T-helper 2 cell treated with Interferon-gamma antibody and Interleukin-4, amounts not matched to agents 5 μg/mL and 100 μg/mL, for 36 hours (primary cell): Measurements from ENCODE around the gene TBC1D13.
"Not testable (repeated sequence)": the region's sequence is repeated elsewhere in the genome, so short reads cannot be mapped to it uniquely, and the experiment has no call there.

ENCODE experiments used
- DNase-seq: peaks from one replicate; pipeline ENCODE4 v3.0.0; 2021; ENCODE audit warnings: low spot score
- H3K27ac Mint-ChIP-seq: one replicate; pipeline ENCODE4 v1.8.0; 2021; ENCODE audit warnings: mild to moderate bottlenecking, mixed read lengths
- H3K27me3 Mint-ChIP-seq: one replicate; pipeline ENCODE4 v1.8.0; 2021; ENCODE audit warnings: low read depth, mixed read lengths
- H3K36me3 Mint-ChIP-seq: one replicate; pipeline ENCODE4 v1.8.0; 2021; ENCODE audit warnings: low read depth, mixed read lengths
- H3K4me1 Mint-ChIP-seq: one replicate; pipeline ENCODE4 v1.8.0; 2021; ENCODE audit warnings: low read depth, mixed read lengths
- H3K4me3 Mint-ChIP-seq: one replicate; pipeline ENCODE4 v1.8.0; 2022; ENCODE audit warnings: mild to moderate bottlenecking, moderate library complexity, mixed read lengths
- H3K9me3 Mint-ChIP-seq: one replicate; pipeline ENCODE4 v1.8.0; 2021; ENCODE audit warnings: mixed read lengths

The TBC1D13 gene

GRCh38 chr9:128835246-128836210, 48.5 kb downstream of the TBC1D13 start:
- DNase-seq, result no peak
- Mint-ChIP-seq H3K27me3 (no peaks in the 10 kb centered on the region), H3K27ac (no peak overlapping the region)

GRCh38 chr9:128836509-128837145, 49.6 kb downstream of the TBC1D13 start:
- Mint-ChIP-seq H3K9me3 (no peaks in the 10 kb centered on the region), H3K36me3 (peaks cover 9% of the 10 kb centered on the region), H3K4me3 (no peak overlapping the region), H3K27ac (no peak overlapping the region), H3K27me3 (no peaks in the 10 kb centered on the region), H3K4me1 (no peaks in the 10 kb centered on the region)
- no peak for DNase-seq

More at GRCh38 chr9:128835246-128836210, 48.5 kb downstream of the TBC1D13 start:
- H3K4me3 Mint-ChIP-seq, result no peak overlapping the region
- no peaks in the 10 kb centered on the region for H3K4me1 Mint-ChIP-seq
- no peaks in the 10 kb centered on the region for H3K9me3 Mint-ChIP-seq
- peaks cover 9% of the 10 kb centered on the region for H3K36me3 Mint-ChIP-seq

- DNase-seq, result no peak
- peaks cover 8% of the 10 kb centered on the region for H3K36me3 Mint-ChIP-seq
- H3K4me1 Mint-ChIP-seq, result no peaks in the 10 kb centered on the region
- no peak overlapping the region for H3K4me3 Mint-ChIP-seq
- H3K9me3 Mint-ChIP-seq, result no peaks in the 10 kb centered on the region
- no peak overlapping the region for H3K27ac Mint-ChIP-seq
- no peaks in the 10 kb centered on the region for H3K27me3 Mint-ChIP-seq
These were observed 51.3 kb downstream of the TBC1D13 start for GRCh38 chr9:128838338-128838737.

- Mint-ChIP-seq H3K9me3 (no peaks in the 10 kb centered on the region), H3K27ac (no peak overlapping the region), H3K4me1 (no peaks in the 10 kb centered on the region), H3K27me3 (no peaks in the 10 kb centered on the region), H3K36me3 (peaks cover 8% of the 10 kb centered on the region), H3K4me3 (no peak overlapping the region)
- no peak for DNase-seq
These were observed 53.5 kb downstream of the TBC1D13 start for GRCh38 chr9:128840524-128840923.

GRCh38 chr9:128841694-128842492, 54.8 kb downstream of the TBC1D13 start:
- DNase-seq, result no peak
- H3K4me3 Mint-ChIP-seq, result no peak overlapping the region
- no peaks in the 10 kb centered on the region for H3K4me1 Mint-ChIP-seq
- H3K27ac Mint-ChIP-seq, result no peak overlapping the region
- peaks cover 8% of the 10 kb centered on the region for H3K36me3 Mint-ChIP-seq
- no peaks in the 10 kb centered on the region for H3K27me3 Mint-ChIP-seq
- H3K9me3 Mint-ChIP-seq, result no peaks in the 10 kb centered on the region

- not testable (repeated sequence) for H3K9me3 Mint-ChIP-seq, H3K27me3 Mint-ChIP-seq, H3K27ac Mint-ChIP-seq, H3K4me3 Mint-ChIP-seq, H3K4me1 Mint-ChIP-seq, DNase-seq
- H3K36me3 Mint-ChIP-seq, result peaks cover 13% of the 10 kb centered on the region
These were observed 56.1 kb downstream of the TBC1D13 start for GRCh38 chr9:128843171-128843570.

- no peak overlapping the region for H3K27ac Mint-ChIP-seq
These were observed 58.3 kb downstream of the TBC1D13 start for GRCh38 chr9:128845186-128845931.

GRCh38 chr9:128846680-128847030, 59.6 kb downstream of the TBC1D13 start:
- no peak overlapping the region for H3K4me3 Mint-ChIP-seq
- no peak for DNase-seq
- H3K36me3 Mint-ChIP-seq, result peaks cover 26% of the 10 kb centered on the region
- H3K9me3 Mint-ChIP-seq, result peaks cover 26% of the 10 kb centered on the region
- no peak overlapping the region for H3K27ac Mint-ChIP-seq
- no peaks in the 10 kb centered on the region for H3K27me3 Mint-ChIP-seq
- H3K4me1 Mint-ChIP-seq, result no peaks in the 10 kb centered on the region

More at GRCh38 chr9:128845186-128845931, 58.3 kb downstream of the TBC1D13 start:
- Mint-ChIP-seq H3K9me3 (peaks cover 13% of the 10 kb centered on the region), H3K4me1 (no peaks in the 10 kb centered on the region), H3K27me3 (no peaks in the 10 kb centered on the region), H3K4me3 (no peak overlapping the region), H3K36me3 (peaks cover 15% of the 10 kb centered on the region)
- DNase-seq, result no peak

GRCh38 chr9:128847803-128848202, 60.8 kb downstream of the TBC1D13 start:
- no peak overlapping the region for H3K4me3 Mint-ChIP-seq
- no peak overlapping the region for H3K27ac Mint-ChIP-seq
- DNase-seq, result no peak
- H3K27me3 Mint-ChIP-seq, result no peaks in the 10 kb centered on the region
- no peaks in the 10 kb centered on the region for H3K4me1 Mint-ChIP-seq
- peaks cover 24% of the 10 kb centered on the region for H3K36me3 Mint-ChIP-seq
- H3K9me3 Mint-ChIP-seq, result peaks cover 26% of the 10 kb centered on the region

GRCh38 chr9:128851024-128851423, 64.0 kb downstream of the TBC1D13 start:
- H3K4me1 Mint-ChIP-seq, H3K27ac Mint-ChIP-seq, H3K27me3 Mint-ChIP-seq, DNase-seq, H3K4me3 Mint-ChIP-seq: not testable (repeated sequence)
- Mint-ChIP-seq H3K9me3 (peaks cover 26% of the 10 kb centered on the region), H3K36me3 (peaks cover 23% of the 10 kb centered on the region)

GRCh38 chr9:128851779-128852600, 64.9 kb downstream of the TBC1D13 start:
- not testable (repeated sequence) for H3K27me3 Mint-ChIP-seq, H3K4me1 Mint-ChIP-seq, H3K4me3 Mint-ChIP-seq, DNase-seq, H3K27ac Mint-ChIP-seq
- H3K36me3 Mint-ChIP-seq, result peaks cover 23% of the 10 kb centered on the region
- H3K9me3 Mint-ChIP-seq, result peaks cover 26% of the 10 kb centered on the region

GRCh38 chr9:128852646-128853045, 65.6 kb downstream of the TBC1D13 start:
- not testable (repeated sequence) for H3K27ac Mint-ChIP-seq, DNase-seq, H3K4me1 Mint-ChIP-seq, H3K27me3 Mint-ChIP-seq, H3K4me3 Mint-ChIP-seq
- H3K9me3 Mint-ChIP-seq, result peaks cover 23% of the 10 kb centered on the region
- H3K36me3 Mint-ChIP-seq, result peaks cover 21% of the 10 kb centered on the region

GRCh38 chr9:128854454-128854853, 67.4 kb downstream of the TBC1D13 start:
- peaks cover 14% of the 10 kb centered on the region for H3K36me3 Mint-ChIP-seq
- not testable (repeated sequence) for DNase-seq, H3K4me1 Mint-ChIP-seq, H3K4me3 Mint-ChIP-seq, H3K27me3 Mint-ChIP-seq, H3K27ac Mint-ChIP-seq
- H3K9me3 Mint-ChIP-seq, result peaks cover 16% of the 10 kb centered on the region
